HL-60/S4 treated with phorbol 12-myristate 13-acetate at 8.2 ng/mL for 4 days and 3 days (cell line): Measurements from ENCODE around the gene RBBP8NL.

Source experiments
- in situ Hi-C: fragments of 300-500 bp; cut with MboI; formaldehyde crosslinking; loops from 2 replicates; pipeline ENCODE4 v1.15.0; 2022; ENCODE audit warnings: low sequenced_read_pairs

The RBBP8NL gene

DNA sequence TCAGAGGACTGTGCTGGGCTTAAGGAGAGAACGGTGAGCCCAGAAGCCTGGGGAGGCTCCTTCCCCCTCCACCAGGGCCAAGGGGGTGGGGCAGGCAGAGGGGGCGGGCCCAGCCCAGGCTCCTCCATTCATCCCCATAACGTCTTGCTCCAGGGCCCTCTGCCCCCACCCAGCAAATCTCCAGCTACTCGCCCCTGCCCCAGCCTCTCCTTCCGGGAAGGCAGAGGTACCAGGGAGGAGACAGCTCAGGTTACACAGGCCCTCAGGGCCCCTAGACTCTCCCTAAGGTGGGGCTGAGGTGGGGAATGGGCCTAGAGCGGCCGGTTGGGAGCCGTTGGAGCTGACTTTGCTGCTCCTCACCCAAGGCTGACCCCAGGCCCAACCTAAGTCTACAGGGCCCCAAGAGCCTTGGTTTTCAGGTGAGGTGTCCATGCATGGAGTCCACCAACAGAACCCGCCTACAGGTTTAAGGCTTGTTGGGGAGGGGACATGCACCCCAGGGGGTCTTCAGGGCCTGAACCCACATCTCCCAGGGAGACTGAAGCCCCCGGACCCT, 61.4 kb downstream of the RBBP8NL start:
- in situ Hi-C loops, result no loop called here

- in situ Hi-C loops, result no loop called here
Measured at GRCh38 chr20:62364911-62365736, 62.2 kb downstream of the RBBP8NL start.

DNA sequence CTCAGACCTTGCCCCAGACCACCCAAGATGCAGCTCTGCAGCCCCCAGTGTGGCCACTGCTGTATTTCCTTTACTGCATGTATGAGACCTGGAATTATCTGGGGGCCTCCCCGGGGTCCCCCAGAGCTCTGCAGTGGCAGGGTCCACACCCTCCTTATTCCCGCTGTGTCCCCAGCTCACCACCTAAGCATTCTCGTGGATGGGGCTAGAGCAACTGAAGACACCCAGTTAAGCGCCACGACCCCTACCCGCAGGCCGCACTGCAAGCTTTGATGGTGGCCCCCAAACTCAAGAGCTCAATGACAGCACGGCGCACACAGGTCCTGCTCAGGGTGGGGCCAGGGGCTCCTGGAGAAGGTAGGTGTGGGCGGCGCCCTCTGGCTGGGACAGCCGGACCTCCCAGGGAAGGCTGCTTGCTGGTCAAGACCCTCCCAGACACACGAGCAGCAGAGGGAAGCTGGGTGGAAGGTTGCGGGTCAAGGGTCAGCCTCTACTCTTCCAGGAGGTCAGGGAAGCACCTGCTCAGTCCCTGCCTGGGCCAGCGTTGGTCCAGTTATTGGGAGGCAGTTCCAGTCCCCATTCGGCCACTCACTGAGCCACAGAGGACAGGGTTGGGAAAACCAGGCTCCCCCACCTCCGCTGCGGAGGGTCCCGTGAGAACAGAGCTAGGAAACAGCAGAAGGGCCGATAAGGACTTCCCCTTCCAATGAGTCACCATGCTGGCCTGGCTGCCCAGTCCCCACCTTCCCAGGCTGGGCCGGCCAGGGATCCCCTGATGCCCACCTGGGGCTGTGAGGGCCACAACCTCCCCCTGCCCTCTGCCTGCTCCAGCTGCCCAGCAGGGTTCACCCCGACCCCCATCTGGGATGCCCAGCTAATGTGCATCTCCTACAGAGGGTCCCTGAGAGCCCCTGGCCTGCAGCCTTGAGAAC, 63.2 kb downstream of the RBBP8NL start:
- in situ Hi-C loops, result no loop called here

DNA sequence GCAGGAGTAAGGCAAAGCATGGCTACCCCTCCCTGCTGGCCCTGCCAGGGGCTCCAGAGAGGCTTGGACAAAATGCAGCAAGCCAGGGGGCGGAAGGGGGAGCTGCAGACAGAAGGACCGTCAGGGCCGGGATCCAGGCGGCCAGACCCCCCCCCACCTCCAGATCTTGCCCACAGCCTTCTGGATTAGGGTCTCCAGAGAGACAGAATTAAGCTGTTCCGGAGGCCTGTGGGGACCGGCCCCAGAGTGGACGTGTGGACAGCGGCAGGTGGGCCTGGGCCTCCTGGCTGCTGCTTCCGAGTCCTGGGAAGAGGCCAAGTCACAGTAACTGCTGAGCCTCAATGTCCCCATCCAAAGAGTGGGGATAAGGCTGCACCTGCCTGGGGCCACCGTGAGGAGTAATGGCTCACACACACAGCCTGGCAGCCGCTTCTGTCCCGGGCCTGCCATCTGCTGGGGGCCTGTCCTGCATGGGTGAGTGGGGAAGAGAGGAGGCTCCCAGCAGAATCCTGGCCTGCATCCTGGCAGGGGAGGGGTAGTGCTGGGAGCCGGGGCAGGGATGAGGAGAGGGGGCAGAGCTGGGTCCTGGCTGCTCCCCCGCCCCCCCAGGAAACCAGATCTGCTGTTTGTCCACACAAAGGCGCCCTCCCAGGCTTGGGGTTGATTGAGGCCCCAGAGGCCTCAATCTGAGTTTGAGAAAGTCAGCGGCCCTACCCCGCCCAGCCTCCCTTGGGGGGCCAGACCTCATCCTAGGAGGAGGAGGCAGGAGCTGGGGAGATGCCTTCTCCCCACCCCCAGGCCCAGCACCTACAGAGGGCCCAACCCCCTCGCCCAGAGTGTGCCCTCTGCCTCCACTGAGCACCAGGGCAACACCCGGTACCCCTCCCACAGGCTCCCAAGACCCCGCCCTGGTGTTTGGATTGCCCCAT, 64.1 kb downstream of the RBBP8NL start:
- in situ Hi-C loops, result no loop called here

GRCh38 chr20:62362590-62362940, 64.8 kb downstream of the RBBP8NL start:
- in situ Hi-C loops, result no loop called here

DNA sequence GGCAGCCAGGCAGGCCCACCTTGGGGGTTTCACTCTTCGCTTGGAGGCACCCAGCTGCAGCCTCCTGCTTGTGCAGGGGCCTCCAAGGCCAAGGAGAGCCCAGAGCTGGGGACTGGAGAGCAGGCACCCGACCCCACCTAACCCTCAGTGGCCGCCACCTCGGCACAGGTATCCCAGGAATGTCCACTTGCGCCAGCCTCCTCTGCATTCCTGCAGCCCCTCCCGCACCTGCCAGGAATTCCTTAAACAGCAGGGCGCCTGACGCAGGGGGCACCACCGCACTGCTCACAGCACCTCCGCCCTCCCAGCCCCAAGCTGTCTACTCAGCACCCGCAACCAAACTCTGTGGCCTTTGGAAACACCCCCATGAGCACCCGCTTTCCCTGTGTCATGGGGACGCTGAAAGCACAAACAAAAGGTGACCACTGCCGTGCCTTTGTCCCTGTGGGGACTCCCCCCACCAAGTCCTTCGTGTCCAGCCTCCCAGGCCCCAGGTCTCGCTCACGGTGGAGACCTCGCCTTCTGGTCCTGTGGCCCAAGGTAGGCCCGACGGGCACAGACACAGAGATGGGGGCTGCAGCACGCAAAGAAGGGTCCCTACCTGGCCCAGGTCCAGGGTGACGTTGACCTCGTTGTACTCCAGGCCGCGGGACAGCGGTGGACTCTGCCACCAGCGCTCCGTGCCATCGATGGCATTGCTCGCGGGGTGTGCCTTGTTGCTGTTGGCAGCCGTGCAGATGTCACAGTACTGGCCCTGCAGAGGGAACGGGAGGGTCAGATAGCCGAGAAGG, 65.3 kb downstream of the RBBP8NL start:
- in situ Hi-C loops, result no loop called here

GRCh38 chr20:62360854-62361798, 66.2 kb downstream of the RBBP8NL start:
- in situ Hi-C loops, result no loop called here
